ENCODE measurements around the gene SH3BP4. TPM values are rescaled to one million over a fixed set of nuclear protein-coding genes. Genes with fewer than 3 reads are reported as not detected.
A peak's percentile ranks its signal among the peaks of the same experiment; 100 is the strongest.

The SH3BP4 gene
- polyA plus RNA-seq, 1 experiment: 224 TPM

GRCh38 chr2:234967870-234968208 is 16.0 kb downstream of the SH3BP4 start:
- DNase-seq (ENCODE audit: low read depth, low spot score): no peak
- H3K27me3 ChIP-seq (ENCODE audit: control insufficient read depth, insufficient read depth, low read length): no peaks in the 10 kb centered on the region
- no peak for TF ChIP-seq CTCF (IDR thresholded peaks at IDR 0.05; ENCODE audit: low read depth, low read length)
- no peak overlapping the region for H3K4me3 ChIP-seq (ENCODE audit: low read depth, low read length)
- no peak overlapping the region for H3K27ac ChIP-seq (ENCODE audit: low read depth, low read length)
- ChIA-PET CTCF (no interaction called here), POLR2A (interaction anchor here (1.6 kb wide), 1 partner anchor 12 kb away, joined by 3 read pairs; no protein-coding TSS in a partner anchor)
- H3K9me3 ChIP-seq (ENCODE audit: control insufficient read depth, insufficient read depth, low read length): no peaks in the 10 kb centered on the region; the same call in 1 of the 2 replicates

GRCh38 chr2:234968631-234969305 is 17.0 kb downstream of the SH3BP4 start:
- ChIA-PET POLR2A (interaction anchor here (1.6 kb wide), 1 partner anchor 13 kb away, joined by 3 read pairs; no protein-coding TSS in a partner anchor), CTCF (no interaction called here)
- no peaks in the 10 kb centered on the region for H3K27me3 ChIP-seq (ENCODE audit: control insufficient read depth, insufficient read depth, low read length)
- no peak overlapping the region for H3K4me3 ChIP-seq (ENCODE audit: low read depth, low read length)
- no peak for DNase-seq (ENCODE audit: low read depth, low spot score)
- no peaks in the 10 kb centered on the region; the same call in 1 of the 2 replicates for H3K9me3 ChIP-seq (ENCODE audit: control insufficient read depth, insufficient read depth, low read length)
- no peak overlapping the region for H3K27ac ChIP-seq (ENCODE audit: low read depth, low read length)
- TF ChIP-seq CTCF (IDR thresholded peaks at IDR 0.05; ENCODE audit: low read depth, low read length): no peak

GRCh38 chr2:234969306-234970098 is 17.7 kb downstream of the SH3BP4 start:
- POLR2A ChIA-PET: no interaction called here
- Histone ChIP-seq H3K9me3 (ENCODE audit: control insufficient read depth, insufficient read depth, low read length) (no peaks in the 10 kb centered on the region; the same call in 1 of the 2 replicates), H3K27me3 (ENCODE audit: control insufficient read depth, insufficient read depth, low read length) (no peaks in the 10 kb centered on the region), H3K27ac (ENCODE audit: low read depth, low read length) (peak overlapping the region; percentile 47), H3K4me3 (ENCODE audit: low read depth, low read length) (no peak overlapping the region)
- DNase-seq (ENCODE audit: low read depth, low spot score): no peak
- no peak for TF ChIP-seq CTCF (IDR thresholded peaks at IDR 0.05; ENCODE audit: low read depth, low read length)
- CTCF ChIA-PET: no interaction called here

GRCh38 chr2:234970099-234970440 is 18.3 kb downstream of the SH3BP4 start:
- no peaks in the 10 kb centered on the region for H3K27me3 ChIP-seq (ENCODE audit: control insufficient read depth, insufficient read depth, low read length)
- no peak for DNase-seq (ENCODE audit: low read depth, low spot score)
- no peaks in the 10 kb centered on the region; the same call in 1 of the 2 replicates for H3K9me3 ChIP-seq (ENCODE audit: control insufficient read depth, insufficient read depth, low read length)
- CTCF ChIA-PET: no interaction called here
- TF ChIP-seq CTCF (IDR thresholded peaks at IDR 0.05; ENCODE audit: low read depth, low read length): no peak
- POLR2A ChIA-PET: no interaction called here
- H3K27ac ChIP-seq (ENCODE audit: low read depth, low read length): peak overlapping the region; percentile 47
- no peak overlapping the region for H3K4me3 ChIP-seq (ENCODE audit: low read depth, low read length)

- H3K27me3 ChIP-seq (ENCODE audit: control insufficient read depth, insufficient read depth, low read length): no peaks in the 10 kb centered on the region
- no peak for TF ChIP-seq CTCF (IDR thresholded peaks at IDR 0.05; ENCODE audit: low read depth, low read length)
- no peaks in the 10 kb centered on the region; the same call in 1 of the 2 replicates for H3K9me3 ChIP-seq (ENCODE audit: control insufficient read depth, insufficient read depth, low read length)
- no peak for DNase-seq (ENCODE audit: low read depth, low spot score)
- POLR2A ChIA-PET: interaction anchor here (3.0 kb wide), 1 partner anchor 11 kb away, joined by 15 read pairs; no protein-coding TSS in a partner anchor
- CTCF ChIA-PET: no interaction called here
- no peak overlapping the region for H3K4me3 ChIP-seq (ENCODE audit: low read depth, low read length)
- no peak overlapping the region for H3K27ac ChIP-seq (ENCODE audit: low read depth, low read length)
Measured at GRCh38 chr2:234970477-234970882, 18.7 kb downstream of the SH3BP4 start.
